ENCODE results near the gene NAV1. TPM values are rescaled to one million over a fixed set of nuclear protein-coding genes. Genes with fewer than 3 reads are reported as not detected.

NAV1 gene
- polyA plus RNA-seq, 1 experiment, result 21.6 TPM

DNA sequence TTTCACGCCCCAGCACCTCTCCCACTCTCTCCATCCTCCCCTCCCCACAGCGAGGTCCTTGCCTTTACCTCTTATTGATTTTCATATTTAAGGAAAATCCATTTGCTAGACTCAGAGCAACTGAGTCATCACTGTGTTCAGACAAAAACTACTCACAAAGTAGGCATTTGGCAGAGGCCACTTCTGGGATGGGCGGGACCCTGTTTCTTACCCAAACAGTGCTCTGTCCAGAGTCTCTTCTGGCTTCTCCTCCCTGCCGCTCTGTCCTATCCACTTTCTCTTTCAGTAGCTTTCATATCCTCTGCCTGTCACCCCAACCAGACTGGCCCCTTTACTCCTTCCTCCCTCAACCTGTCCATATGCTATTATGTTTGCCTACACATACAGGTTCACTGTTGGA, 2.4 kb upstream of the NAV1 start:
- ChIA-PET POLR2A (interaction anchor here (1.0 kb wide), 1 partner anchor 18 kb away, joined by 5 read pairs; no protein-coding TSS in a partner anchor), CTCF (interaction anchor here (0.7 to 9.8 kb wide), 8 partner anchors 10 to 257 kb away, joined by 3 to 135 read pairs (median 6); no protein-coding TSS in a partner anchor)
- H3K36me3 ChIP-seq (ENCODE audit: control insufficient read depth, insufficient read depth, low read length), result no peaks in the 10 kb centered on the region
- TF ChIP-seq, protein P1, sequence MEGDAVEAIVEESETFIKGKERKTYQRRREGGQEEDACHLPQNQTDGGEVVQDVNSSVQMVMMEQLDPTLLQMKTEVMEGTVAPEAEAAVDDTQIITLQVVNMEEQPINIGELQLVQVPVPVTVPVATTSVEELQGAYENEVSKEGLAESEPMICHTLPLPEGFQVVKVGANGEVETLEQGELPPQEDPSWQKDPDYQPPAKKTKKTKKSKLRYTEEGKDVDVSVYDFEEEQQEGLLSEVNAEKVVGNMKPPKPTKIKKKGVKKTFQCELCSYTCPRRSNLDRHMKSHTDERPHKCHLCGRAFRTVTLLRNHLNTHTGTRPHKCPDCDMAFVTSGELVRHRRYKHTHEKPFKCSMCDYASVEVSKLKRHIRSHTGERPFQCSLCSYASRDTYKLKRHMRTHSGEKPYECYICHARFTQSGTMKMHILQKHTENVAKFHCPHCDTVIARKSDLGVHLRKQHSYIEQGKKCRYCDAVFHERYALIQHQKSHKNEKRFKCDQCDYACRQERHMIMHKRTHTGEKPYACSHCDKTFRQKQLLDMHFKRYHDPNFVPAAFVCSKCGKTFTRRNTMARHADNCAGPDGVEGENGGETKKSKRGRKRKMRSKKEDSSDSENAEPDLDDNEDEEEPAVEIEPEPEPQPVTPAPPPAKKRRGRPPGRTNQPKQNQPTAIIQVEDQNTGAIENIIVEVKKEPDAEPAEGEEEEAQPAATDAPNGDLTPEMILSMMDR (IDR thresholded peaks at IDR 0.05; ENCODE audit: insufficient read depth, low read depth, low read length), result no peak
- no peak for DNase-seq (ENCODE audit: low read depth)
- no peak overlapping the region for H3K4me3 ChIP-seq (ENCODE audit: low read depth, low read length)
- no peaks in the 10 kb centered on the region for H3K27me3 ChIP-seq (ENCODE audit: control insufficient read depth, insufficient read depth, low read length)

DNA sequence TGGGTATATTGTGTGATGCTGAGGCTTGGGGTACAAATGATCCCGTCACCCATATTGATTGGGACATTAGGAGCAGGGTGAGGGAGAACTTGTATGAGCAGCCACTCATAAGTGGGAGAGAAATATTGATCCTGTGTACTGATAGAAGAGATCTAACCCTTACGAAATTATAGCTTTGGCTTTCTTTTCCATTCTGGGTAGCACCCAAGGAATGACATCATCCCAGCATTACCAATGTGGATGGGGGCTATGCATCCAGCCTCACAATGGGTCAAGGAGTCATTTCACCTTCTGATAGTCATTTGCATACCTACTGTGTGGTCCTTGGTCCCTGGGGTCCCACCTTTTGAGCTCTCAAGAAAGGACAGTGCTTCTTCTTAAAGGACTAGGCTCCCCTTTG, 1.9 kb upstream of the NAV1 start:
- Histone ChIP-seq H3K36me3 (ENCODE audit: control insufficient read depth, insufficient read depth, low read length) (no peaks in the 10 kb centered on the region), H3K4me3 (ENCODE audit: low read depth, low read length) (no peak overlapping the region)

DNA sequence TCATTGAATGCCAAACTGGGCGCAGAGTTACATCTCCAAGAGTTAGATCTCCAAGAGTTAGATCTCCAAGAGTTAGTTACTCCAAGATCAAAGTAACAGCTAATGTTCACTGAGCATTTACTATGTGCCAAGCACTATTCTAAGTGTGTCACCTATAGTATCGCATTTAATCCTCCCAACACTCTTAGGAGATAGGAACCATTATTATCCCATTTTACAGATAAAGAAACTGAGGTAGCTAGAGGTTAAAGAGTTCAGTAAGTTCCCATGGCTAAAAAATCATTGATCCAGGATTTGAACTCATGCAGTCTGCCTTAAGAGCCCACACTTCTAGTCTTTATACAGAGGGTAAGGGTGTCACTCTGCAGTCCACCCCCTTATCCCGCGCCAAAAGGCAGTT, 1.5 kb upstream of the NAV1 start:
- POLR2A ChIA-PET, result interaction anchor here (1.0 kb wide), 1 partner anchor 17 kb away, joined by 5 read pairs; no protein-coding TSS in a partner anchor

More for the DNA sequence above, 1.9 kb upstream of the NAV1 start:
- no peak for DNase-seq (ENCODE audit: low read depth)
- TF ChIP-seq, protein P1 (IDR thresholded peaks at IDR 0.05; ENCODE audit: insufficient read depth, low read depth, low read length), result no peak
- H3K27me3 ChIP-seq (ENCODE audit: control insufficient read depth, insufficient read depth, low read length), result no peaks in the 10 kb centered on the region
- POLR2A ChIA-PET, result interaction anchor here (1.0 kb wide), 1 partner anchor 18 kb away, joined by 5 read pairs; no protein-coding TSS in a partner anchor
- CTCF ChIA-PET, result interaction anchor here (0.7 to 9.8 kb wide), 9 partner anchors 10 to 256 kb away, joined by 3 to 135 read pairs (median 5); no protein-coding TSS in a partner anchor

DNA sequence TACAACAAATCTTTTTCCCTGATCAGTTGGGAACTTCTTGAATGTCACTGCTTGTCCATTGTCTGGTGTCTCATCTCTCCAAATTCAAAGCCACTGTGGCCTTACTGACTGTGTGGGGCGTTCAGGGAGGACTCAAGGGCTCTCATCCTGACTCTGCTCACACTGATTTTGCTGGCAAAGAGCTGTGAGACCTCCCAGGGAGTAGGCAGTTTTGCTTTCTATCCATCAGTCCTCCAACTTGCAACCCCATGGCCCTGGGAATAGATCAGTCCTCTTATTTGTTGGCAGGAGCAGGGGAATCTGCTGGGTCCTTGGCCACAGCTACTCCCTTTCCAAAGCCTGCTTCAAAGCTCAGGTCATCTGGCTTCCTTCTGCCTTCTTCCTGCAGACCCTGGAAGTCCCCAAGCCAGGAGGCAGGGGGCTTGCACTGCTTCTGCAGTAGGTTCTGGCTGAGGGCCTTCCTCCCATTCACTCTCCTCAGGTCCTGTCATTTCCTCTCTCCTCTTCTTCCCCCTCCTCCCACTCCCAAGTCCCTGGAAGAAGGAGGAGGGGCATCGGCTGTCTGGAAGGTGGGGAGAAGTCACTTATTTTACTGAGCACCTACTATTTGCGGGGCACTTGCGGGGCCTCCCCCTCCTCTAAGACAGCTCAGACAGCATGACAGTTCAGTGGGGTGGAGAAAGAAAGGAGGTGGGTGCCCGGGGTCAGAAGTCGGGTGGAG, 876 bp upstream of the NAV1 start:
- TF ChIP-seq, protein P1 (IDR thresholded peaks at IDR 0.05; ENCODE audit: insufficient read depth, low read depth, low read length), result no peak
- ChIA-PET CTCF (interaction anchor here (1.4 to 9.8 kb wide), 3 partner anchors 25 to 255 kb away, joined by 3 to 135 read pairs (median 103); no protein-coding TSS in a partner anchor), POLR2A (interaction anchor here (0.6 to 0.9 kb wide), 2 partner anchors 34 to 103 kb away, joined by 3 to 4 read pairs; no protein-coding TSS in a partner anchor)
- Histone ChIP-seq H3K27me3 (ENCODE audit: control insufficient read depth, insufficient read depth, low read length) (no peaks in the 10 kb centered on the region), H3K4me3 (ENCODE audit: low read depth, low read length) (peak overlapping the region; percentile 51), H3K36me3 (ENCODE audit: control insufficient read depth, insufficient read depth, low read length) (no peaks in the 10 kb centered on the region)
- DNase-seq (ENCODE audit: low read depth), result no peak

More for the DNA sequence above, 1.5 kb upstream of the NAV1 start:
- CTCF ChIA-PET, result interaction anchor here (0.8 to 9.8 kb wide), 7 partner anchors 9 to 256 kb away, joined by 3 to 135 read pairs (median 6); no protein-coding TSS in a partner anchor
- no peaks in the 10 kb centered on the region for H3K27me3 ChIP-seq (ENCODE audit: control insufficient read depth, insufficient read depth, low read length)
- no peak for DNase-seq (ENCODE audit: low read depth)
- no peak overlapping the region for H3K4me3 ChIP-seq (ENCODE audit: low read depth, low read length)
- TF ChIP-seq, protein P1 (IDR thresholded peaks at IDR 0.05; ENCODE audit: insufficient read depth, low read depth, low read length), result no peak
- H3K36me3 ChIP-seq (ENCODE audit: control insufficient read depth, insufficient read depth, low read length), result no peaks in the 10 kb centered on the region

All from BJ (cell line).